ENCODE data around the gene LRP1.
A peak's percentile ranks its signal among the peaks of the same experiment; 100 is the strongest.

LRP1 gene

DNA sequence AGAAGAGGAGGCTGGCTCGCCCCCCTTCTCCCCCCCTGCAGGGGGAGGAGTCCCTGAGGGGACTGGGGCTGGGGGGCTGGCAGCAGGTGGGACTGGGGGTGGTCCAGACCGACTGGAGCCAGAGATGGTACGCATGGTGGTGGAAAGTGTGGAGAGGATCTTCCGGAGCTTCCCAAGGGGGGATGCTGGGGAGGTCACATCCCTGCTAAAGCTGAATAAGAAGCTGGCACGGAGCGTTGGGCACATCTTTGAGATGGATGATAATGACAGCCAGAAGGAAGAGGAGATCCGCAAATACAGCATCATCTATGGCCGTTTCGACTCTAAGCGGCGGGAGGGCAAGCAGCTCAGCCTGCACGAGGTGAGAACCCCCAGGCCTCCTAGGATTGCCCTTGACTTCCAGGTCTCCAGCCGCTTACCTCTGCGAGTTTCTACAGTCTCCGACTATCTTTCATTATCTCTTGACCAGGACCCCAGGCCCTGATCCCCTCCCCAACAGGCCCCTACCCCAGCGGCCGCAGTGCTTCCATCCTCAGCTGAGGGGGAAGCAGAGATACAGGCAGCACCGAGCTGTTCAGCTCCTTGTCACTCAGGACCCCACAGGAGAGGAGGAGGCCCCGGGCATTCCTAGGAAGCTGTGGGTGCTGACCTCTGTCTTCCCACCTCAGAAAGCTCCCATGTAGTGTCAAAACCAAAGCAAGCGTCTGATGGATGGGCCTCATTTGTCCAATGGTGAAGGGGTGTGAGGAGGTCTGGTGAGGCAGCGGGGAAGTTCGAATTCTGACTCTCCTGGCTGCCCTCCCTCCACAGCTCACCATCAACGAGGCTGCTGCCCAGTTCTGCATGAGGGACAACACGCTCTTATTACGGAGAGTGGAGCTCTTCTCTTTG lies 36.4 kb upstream of the LRP1 start:
- no peak overlapping the region for H3K27ac ChIP-seq
- TF ChIP-seq, protein P1, sequence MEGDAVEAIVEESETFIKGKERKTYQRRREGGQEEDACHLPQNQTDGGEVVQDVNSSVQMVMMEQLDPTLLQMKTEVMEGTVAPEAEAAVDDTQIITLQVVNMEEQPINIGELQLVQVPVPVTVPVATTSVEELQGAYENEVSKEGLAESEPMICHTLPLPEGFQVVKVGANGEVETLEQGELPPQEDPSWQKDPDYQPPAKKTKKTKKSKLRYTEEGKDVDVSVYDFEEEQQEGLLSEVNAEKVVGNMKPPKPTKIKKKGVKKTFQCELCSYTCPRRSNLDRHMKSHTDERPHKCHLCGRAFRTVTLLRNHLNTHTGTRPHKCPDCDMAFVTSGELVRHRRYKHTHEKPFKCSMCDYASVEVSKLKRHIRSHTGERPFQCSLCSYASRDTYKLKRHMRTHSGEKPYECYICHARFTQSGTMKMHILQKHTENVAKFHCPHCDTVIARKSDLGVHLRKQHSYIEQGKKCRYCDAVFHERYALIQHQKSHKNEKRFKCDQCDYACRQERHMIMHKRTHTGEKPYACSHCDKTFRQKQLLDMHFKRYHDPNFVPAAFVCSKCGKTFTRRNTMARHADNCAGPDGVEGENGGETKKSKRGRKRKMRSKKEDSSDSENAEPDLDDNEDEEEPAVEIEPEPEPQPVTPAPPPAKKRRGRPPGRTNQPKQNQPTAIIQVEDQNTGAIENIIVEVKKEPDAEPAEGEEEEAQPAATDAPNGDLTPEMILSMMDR (conservative IDR thresholded peaks at IDR 0.05) = no peak
- TF ChIP-seq ZFX (IDR thresholded peaks at IDR 0.05) = no peak

DNA sequence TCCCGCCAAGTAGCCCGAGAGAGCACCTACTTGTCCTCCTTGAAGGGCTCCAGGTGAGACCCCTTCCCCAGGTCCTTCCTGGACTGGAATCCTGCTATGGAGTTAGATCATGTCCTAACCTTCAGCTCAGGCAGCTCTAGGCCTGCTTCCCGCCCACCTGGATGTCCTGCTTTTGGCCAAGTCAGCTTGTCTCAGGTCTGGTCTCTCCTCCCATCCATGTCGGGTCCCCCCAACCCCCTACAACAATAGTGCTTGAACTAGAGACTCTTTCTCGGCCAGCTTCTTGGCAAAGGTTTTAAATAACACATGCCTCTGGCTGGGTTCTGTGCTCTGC lies 35.8 kb upstream of the LRP1 start:
- TF ChIP-seq, protein P1 (conservative IDR thresholded peaks at IDR 0.05) = no peak
- TF ChIP-seq ZFX (IDR thresholded peaks at IDR 0.05) = no peak
- no peak overlapping the region for H3K27ac ChIP-seq

DNA sequence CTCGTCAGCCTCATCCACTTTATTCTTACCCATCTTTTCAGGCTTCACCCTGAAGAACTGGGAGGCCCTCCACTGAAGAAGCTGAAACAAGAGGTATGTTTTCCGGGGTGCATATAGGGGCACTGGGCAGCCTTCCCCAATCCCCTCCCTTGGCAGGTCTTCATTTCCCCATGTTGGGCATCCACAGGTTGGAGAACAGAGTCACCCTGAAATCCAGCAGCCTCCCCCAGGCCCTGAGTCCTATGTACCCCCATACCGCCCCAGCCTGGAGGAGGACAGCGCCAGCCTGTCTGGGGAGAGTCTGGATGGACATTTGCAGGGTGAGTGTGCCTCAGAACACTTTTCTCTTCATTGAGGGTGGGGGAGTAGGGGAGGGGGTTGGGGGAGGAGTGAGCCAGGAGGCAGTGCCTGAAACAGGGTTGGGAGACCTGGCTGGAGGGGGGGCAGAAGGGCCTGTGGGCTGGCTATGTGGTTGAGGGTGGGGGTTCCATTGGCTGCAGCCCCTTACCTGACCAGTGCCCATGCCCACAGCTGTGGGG lies 35.3 kb upstream of the LRP1 start:
- H3K27ac ChIP-seq = no peak overlapping the region
- no peak for TF ChIP-seq ZFX (IDR thresholded peaks at IDR 0.05)

DNA sequence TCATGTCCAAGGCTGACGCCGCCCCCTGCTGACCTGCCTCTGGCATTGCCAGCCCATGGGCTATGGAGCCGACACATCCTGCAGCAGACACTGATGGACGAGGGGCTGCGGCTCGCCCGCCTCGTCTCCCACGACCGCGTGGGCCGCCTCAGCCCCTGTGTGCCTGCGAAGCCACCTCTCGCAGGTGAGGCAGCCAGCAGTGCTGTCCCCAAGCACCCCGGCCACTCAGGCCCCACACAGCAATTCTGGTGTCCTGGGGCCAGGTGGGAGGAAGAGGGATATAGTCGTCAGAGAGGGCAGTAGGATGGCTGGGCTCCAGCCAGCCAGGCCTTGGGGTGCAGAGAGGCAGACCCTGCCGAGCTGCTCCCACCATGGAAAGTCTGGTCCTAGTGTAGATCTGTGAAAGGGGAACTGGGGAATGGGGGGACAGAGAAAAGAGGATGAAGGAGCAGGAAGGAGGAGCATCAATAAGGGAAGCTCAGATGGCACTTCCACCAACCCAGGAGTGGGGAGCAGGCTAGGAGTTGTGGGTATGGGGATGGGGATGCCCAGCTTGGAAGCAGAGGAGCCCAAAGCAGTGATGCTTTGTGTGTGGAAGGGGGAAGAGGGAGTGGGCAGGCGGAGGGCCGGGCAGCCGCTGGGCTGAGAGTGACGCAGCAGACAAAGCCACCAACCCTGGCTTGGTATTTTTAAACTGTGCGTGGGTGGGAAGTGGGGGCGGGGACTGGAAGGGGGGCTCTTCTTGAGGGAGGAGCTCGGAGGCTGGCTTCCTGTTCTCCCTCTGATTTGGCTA lies 34.7 kb upstream of the LRP1 start:
- no peak overlapping the region for H3K27ac ChIP-seq
- TF ChIP-seq, protein P1 (conservative IDR thresholded peaks at IDR 0.05) = peak; percentile 75; the same call in 1 of the 2 replicates
- no peak for TF ChIP-seq ZFX (IDR thresholded peaks at IDR 0.05)

DNA sequence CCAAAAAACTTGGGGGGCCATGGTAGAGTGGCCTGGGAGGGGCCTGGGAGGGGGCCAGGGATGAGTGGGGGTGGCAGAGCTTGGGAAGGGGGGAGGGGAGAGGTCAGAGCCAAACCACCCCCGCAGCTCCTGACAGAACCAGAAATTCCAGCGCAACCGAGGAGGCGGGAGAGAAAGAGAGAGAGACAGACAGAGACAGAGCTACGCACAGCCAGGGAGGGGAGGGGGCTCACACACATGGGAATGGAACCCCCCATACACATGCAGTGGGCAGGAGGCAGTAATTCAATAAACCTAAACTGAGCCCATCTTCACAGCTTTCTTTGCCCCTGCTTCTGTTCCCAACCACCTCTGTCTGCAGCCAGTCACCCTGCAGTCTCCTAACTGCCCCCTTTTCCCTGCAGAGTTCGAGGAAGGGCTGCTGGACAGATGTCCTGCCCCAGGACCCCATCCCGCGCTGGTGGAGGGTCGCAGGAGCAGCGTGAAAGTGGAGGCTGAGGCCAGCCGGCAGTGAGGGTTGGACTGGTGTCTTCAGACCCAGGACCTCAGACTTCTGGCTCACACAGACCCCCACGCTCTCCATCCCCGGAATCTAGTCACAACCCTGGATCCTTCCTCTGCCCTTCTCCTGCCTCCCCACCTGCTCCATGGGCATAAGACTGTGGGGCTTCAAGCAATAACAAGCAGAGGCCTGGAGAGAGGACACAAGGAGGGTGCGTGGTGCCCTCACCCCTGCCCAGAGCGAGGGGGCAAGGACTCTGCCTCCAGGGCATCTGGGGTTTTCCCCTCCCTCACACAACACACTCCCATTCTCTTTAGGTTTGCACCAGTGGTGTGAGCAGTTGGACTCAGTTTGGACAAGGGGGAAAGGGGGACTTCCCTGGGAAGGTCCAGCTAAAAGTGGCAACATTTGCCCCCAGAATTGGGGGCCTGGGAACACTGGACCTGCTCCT lies 33.8 kb upstream of the LRP1 start:
- TF ChIP-seq ZFX (IDR thresholded peaks at IDR 0.05) = no peak
- TF ChIP-seq, protein P1 (conservative IDR thresholded peaks at IDR 0.05) = no peak
- H3K27ac ChIP-seq = no peak overlapping the region

DNA sequence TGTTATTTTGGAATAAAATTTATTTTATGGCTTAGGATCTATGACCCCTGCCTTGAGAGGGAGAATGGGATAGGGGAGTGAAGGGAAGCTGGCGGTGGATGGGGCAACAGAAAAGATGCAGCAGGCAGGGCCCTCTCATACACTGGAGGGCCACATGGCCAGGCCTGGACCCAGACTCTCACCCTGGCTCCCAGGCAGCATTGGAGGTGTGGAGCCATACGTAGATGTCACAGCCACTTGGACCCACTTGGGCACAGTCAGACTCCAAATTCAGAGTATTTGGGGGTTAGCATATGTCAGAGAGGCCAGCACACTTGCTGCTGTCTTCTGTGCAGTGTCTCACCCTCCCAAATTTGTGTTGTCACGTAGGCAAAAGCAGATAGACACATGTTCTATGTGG lies 32.8 kb upstream of the LRP1 start:
- H3K27ac ChIP-seq = no peak overlapping the region
- no peak for TF ChIP-seq ZFX (IDR thresholded peaks at IDR 0.05)
- TF ChIP-seq, protein P1 (conservative IDR thresholded peaks at IDR 0.05) = no peak

DNA sequence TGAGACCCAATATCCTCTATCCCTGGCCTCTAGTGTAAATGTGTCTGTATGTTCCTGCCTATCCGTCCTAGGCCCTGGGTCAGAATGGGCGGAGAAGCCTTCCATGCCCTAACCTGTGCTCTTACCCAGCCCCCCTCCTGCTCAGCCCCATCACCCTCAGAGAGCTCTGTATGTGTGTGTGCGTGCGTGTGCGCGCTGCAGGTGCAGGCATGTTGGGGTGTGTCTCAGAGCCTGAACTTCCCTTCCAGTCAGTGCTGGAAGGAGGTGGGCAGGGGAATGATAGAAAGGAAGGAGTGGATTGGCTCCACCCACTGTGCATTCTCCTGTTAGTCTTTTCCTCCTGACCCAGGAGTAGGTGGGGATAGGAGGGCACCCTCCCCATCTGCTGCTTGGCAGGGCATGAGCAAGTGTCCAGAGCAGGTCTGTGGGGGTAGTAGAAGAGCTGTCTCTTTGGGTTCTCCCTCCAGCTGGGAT lies 32.1 kb upstream of the LRP1 start:
- TF ChIP-seq, protein P1 (conservative IDR thresholded peaks at IDR 0.05) = no peak
- TF ChIP-seq ZFX (IDR thresholded peaks at IDR 0.05) = no peak
- H3K27ac ChIP-seq = no peak overlapping the region
